CD4-positive, alpha-beta T cell (primary cell): Measurements from ENCODE around the gene FARS2. TPM values are rescaled to one million over a fixed set of nuclear protein-coding genes. Genes with fewer than 3 reads are reported as not detected.

Experiments used
- ATAC-seq: fragments of 200-7000 bp; cut with Tn5 transposase; one replicate; pipeline ENCODE4 v1.10.0; 2022; ENCODE audit warnings: mild to moderate bottlenecking; ENCODE audit not compliant: poor library complexity
- CTCF ChIA-PET: fragments of 350-600 bp; sonication (Branson Sonifier 250); formaldehyde crosslinking; loops from one replicate; lab custom pipeline; 2021; ENCODE audit warnings: antibody characterized with exemption, inconsistent platforms; lab: Charles Lee
- POLR2A ChIA-PET: fragments of 350-600 bp; sonication (Branson Sonifier 250); formaldehyde crosslinking; loops from one replicate; lab custom pipeline; 2021; ENCODE audit warnings: antibody characterized with exemption, inconsistent platforms; lab: Charles Lee
- DNase-seq, 14 experiments: peaks; one replicate each; pipeline ENCODE4 v3.0.0-alpha.2; 2013 to 2020; ENCODE audit warnings: mixed read lengths in 2 of 14
- H3K27ac ChIP-seq, 2 donors: one replicate each; pipeline versions ENCODE4 v1.5.1 to v1.7.0; 2013; ENCODE audit warnings: low read length in 2 of 2, low read depth in 1 of 2, mild to moderate bottlenecking in 1 of 2
- H3K27me3 ChIP-seq, 2 experiments: 1 replicate in 1 of 2; 2 replicates in 1 of 2; pipeline versions ENCODE4 v1.6.1 to v1.7.0; 2013; ENCODE audit warnings: low read length in 2 of 2, control low read depth in 1 of 2, mild to moderate bottlenecking in 1 of 2, moderate library complexity in 1 of 2; ENCODE audit not compliant: insufficient read depth in 2 of 2, control insufficient read depth in 1 of 2
- H3K36me3 ChIP-seq: one replicate; pipeline ENCODE4 v1.6.1; 2013; ENCODE audit warnings: low read length, control low read depth; ENCODE audit not compliant: insufficient read depth
- H3K4me1 ChIP-seq: one replicate; pipeline ENCODE4 v1.6.1; 2013; ENCODE audit warnings: low read length, control low read depth; ENCODE audit not compliant: insufficient read depth
- H3K4me3 ChIP-seq: one replicate; pipeline ENCODE4 v1.5.1; 2013; ENCODE audit warnings: mild to moderate bottlenecking, low read length, moderate library complexity
- H3K9me3 ChIP-seq, 2 experiments: 1 replicate in 1 of 2; 2 replicates in 1 of 2; pipeline versions ENCODE4 v1.6.1 to v1.7.0; 2013; ENCODE audit warnings: low read length in 2 of 2, mild to moderate bottlenecking in 2 of 2, control low read depth in 1 of 2, moderate library complexity in 1 of 2; ENCODE audit not compliant: control insufficient read depth in 1 of 2, insufficient read depth in 1 of 2
- H3K27ac Mint-ChIP-seq: one replicate; pipeline ENCODE4 v1.8.0; 2020; ENCODE audit warnings: mixed read lengths
- H3K27me3 Mint-ChIP-seq: one replicate; pipeline ENCODE4 v1.8.0; 2021; ENCODE audit warnings: mixed read lengths
- H3K36me3 Mint-ChIP-seq: one replicate; pipeline ENCODE4 v1.8.0; 2021; ENCODE audit warnings: low read depth, mixed read lengths
- H3K4me1 Mint-ChIP-seq: one replicate; pipeline ENCODE4 v1.8.0; 2021; ENCODE audit warnings: low read depth, mixed read lengths
- H3K4me3 Mint-ChIP-seq: one replicate; pipeline ENCODE4 v1.8.0; 2020; ENCODE audit warnings: mild to moderate bottlenecking, mixed read lengths
- H3K9me3 Mint-ChIP-seq: one replicate; pipeline ENCODE4 v1.8.0; 2020; ENCODE audit warnings: mixed read lengths
- intact Hi-C, 2 experiments: fragments of 100-400 bp; cut with DNase I in 1 of 2; cut with micrococcal nuclease in 1 of 2; formaldehyde crosslinking; loops; one replicate each; pipeline versions ENCODE4 v1.15.1 to v1.9.0; 2023 to 2025; cut with DNase I, micrococcal nuclease
- total RNA-seq, 174 experiments: library from RNA in 2 of 174; stranded (reverse) in 2 of 174; gene quantifications; one replicate each; pipeline ENCODE4 v1.2.3 and lab custom pipeline; 2021 to 2026
- TF ChIP-seq, protein P1 (sequence below): fragments of 200-600 bp; IDR thresholded peaks from one replicate; pipeline ENCODE4 v1.8.0; 2022; ENCODE audit warnings: antibody characterized with exemption, mild to moderate bottlenecking

FARS2 gene
- total RNA-seq, 2 experiments from 2014 or later = 12.6 to 12.8 TPM

DNA sequence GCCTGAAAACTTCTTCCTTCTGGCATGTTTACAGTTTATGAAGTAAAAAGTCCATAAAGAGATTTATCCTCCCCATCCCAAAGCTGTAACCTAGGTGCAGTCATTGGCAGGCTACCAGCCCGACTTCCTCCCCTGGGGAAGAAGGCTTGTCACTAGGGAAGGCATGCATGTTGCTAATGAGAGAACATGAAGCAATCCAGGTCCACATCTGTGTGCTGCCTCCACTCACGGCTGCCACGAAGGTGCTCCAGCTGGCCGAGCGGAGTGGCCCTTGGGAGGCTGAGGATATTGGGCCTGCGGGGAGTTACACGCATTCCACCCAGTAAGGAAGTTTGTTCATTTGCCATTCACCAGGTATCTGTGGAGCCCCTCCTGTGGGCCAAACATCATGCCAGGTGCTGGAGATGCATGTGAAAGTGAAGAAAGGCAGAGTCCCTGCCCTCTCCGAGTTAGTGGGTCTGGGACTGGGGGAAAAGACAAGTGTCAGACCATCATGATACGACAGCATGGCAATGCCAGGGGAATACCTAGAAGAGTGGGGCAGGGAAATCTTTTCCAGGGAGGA is 488.4 kb downstream of the FARS2 start:
- Mint-ChIP-seq H3K36me3 (peaks cover 61% of the 10 kb centered on the region), H3K9me3 (peaks cover 14% of the 10 kb centered on the region), H3K4me3 (no peak overlapping the region), H3K27ac (no peak overlapping the region), H3K4me1 (no peaks in the 10 kb centered on the region), H3K27me3 (no peaks in the 10 kb centered on the region)
- H3K9me3 ChIP-seq = peaks cover 14 to 15% of the 10 kb centered on the region in 2 experiments
- DNase-seq = no peak
- CTCF ChIA-PET = no interaction called here
- intact Hi-C loops = no loop called here
- no peak for ATAC-seq
- H3K4me1 ChIP-seq = no peaks in the 10 kb centered on the region
- TF ChIP-seq, protein P1, sequence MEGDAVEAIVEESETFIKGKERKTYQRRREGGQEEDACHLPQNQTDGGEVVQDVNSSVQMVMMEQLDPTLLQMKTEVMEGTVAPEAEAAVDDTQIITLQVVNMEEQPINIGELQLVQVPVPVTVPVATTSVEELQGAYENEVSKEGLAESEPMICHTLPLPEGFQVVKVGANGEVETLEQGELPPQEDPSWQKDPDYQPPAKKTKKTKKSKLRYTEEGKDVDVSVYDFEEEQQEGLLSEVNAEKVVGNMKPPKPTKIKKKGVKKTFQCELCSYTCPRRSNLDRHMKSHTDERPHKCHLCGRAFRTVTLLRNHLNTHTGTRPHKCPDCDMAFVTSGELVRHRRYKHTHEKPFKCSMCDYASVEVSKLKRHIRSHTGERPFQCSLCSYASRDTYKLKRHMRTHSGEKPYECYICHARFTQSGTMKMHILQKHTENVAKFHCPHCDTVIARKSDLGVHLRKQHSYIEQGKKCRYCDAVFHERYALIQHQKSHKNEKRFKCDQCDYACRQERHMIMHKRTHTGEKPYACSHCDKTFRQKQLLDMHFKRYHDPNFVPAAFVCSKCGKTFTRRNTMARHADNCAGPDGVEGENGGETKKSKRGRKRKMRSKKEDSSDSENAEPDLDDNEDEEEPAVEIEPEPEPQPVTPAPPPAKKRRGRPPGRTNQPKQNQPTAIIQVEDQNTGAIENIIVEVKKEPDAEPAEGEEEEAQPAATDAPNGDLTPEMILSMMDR = no peak
- no peaks in the 10 kb centered on the region for H3K27me3 ChIP-seq
- no peak overlapping the region for H3K27ac ChIP-seq
- POLR2A ChIA-PET = no interaction called here
- H3K4me3 ChIP-seq = no peak overlapping the region
- peaks cover 2% of the 10 kb centered on the region for H3K36me3 ChIP-seq

DNA sequence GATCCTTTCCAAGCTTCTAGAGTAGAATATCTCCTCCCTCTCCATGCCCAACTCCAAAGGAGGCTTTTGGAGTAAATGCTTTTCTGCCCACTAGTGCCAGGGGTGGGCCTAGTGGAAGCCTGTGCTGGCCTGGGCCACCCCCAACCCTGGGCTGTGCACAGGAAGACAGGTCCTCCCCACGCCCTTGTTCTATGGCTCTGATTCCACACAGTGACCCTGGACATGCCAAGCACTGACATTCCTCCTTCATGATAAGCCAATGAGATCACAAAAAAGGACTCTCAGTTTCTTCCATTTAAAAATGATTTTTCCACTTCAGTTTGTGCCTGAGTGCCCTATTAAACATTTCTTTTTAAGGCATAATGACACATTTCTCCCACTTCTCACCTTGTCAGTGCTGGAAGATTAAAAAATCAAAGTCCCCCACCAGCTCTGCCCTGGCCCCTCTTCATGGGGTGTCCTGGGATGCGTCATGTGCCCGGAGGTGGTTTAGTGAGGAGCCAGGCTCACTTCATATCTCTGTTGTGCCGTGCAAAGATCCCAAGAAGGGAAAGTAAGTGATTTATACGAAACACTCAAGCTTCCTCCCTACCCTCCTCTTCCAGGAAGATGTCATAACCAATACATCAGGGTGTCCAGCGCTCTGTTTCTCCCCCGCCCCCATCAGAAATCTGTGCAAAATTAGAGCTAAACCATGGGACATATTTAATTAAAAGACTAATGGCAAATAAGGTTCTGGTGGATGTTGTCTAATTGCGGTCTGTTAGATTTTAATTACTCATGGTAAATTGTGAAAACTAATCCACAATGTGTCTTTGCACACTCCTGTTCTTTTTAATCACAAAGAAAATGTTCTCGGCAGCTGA is 490.4 kb downstream of the FARS2 start:
- H3K9me3 ChIP-seq = peaks cover 14 to 17% of the 10 kb centered on the region in 2 experiments
- peaks cover 2% of the 10 kb centered on the region for H3K36me3 ChIP-seq
- Mint-ChIP-seq H3K4me3 (no peak overlapping the region), H3K36me3 (peaks cover 81% of the 10 kb centered on the region), H3K27ac (no peak overlapping the region), H3K9me3 (peaks cover 16% of the 10 kb centered on the region), H3K4me1 (no peaks in the 10 kb centered on the region), H3K27me3 (no peaks in the 10 kb centered on the region)
- CTCF ChIA-PET = no interaction called here
- TF ChIP-seq, protein P1 = no peak
- H3K27me3 ChIP-seq = no peaks in the 10 kb centered on the region
- H3K4me3 ChIP-seq = no peak overlapping the region
- POLR2A ChIA-PET = no interaction called here
- intact Hi-C loops = no loop called here
- H3K27ac ChIP-seq = no peak overlapping the region
- DNase-seq (no peak), ATAC-seq (no peak)
- no peaks in the 10 kb centered on the region for H3K4me1 ChIP-seq

DNA sequence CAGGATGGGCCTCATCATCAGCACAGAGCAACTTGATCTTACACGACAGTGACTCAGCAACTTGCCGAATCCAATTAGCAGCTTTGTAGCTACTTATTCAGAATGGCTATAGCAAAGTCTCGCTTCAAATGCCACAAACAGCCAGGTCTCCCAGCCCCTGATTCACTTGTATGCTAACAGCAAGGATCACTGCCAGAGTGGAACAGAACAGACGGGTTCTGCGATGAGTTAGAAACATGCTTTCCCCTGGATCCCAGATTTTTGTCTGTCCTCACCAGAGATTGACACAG is 491.0 kb downstream of the FARS2 start:
- Histone ChIP-seq H3K4me3 (no peak overlapping the region), H3K27ac (no peak overlapping the region), H3K9me3 (peaks cover 14 to 17% of the 10 kb centered on the region in 2 experiments), H3K4me1 (no peaks in the 10 kb centered on the region), H3K36me3 (peaks cover 2% of the 10 kb centered on the region), H3K27me3 (no peaks in the 10 kb centered on the region)
- TF ChIP-seq, protein P1 = no peak
- ATAC-seq (no peak), DNase-seq (no peak)
- CTCF ChIA-PET = no interaction called here
- Mint-ChIP-seq H3K9me3 (peaks cover 16% of the 10 kb centered on the region), H3K36me3 (peaks cover 83% of the 10 kb centered on the region), H3K4me1 (no peaks in the 10 kb centered on the region), H3K4me3 (no peak overlapping the region), H3K27me3 (no peaks in the 10 kb centered on the region), H3K27ac (no peak overlapping the region)
- intact Hi-C loops = no loop called here
- POLR2A ChIA-PET = no interaction called here
